Endodermal cell (in vitro differentiated cells): ENCODE data around the gene CCDC57. TPM values are rescaled to one million over a fixed set of nuclear protein-coding genes. Genes with fewer than 3 reads are reported as not detected.

Source experiments
- DNase-seq: peaks from one replicate; pipeline ENCODE4 v3.0.0-alpha.2; 2017
- H3K27ac ChIP-seq: 2 replicates; pipeline ENCODE4 v1.5.1; 2013; ENCODE audit warnings: mild to moderate bottlenecking, low read depth, low read length, moderate library complexity
- H3K27me3 ChIP-seq: 2 replicates; pipeline ENCODE4 v1.6.1; 2013; ENCODE audit warnings: mild to moderate bottlenecking, low read length, moderate library complexity; ENCODE audit not compliant: insufficient read depth, control insufficient read depth, poor library complexity, severe bottlenecking
- H3K36me3 ChIP-seq: 2 replicates; pipeline ENCODE4 v1.7.0; 2013; ENCODE audit warnings: mild to moderate bottlenecking, low read length, moderate library complexity; ENCODE audit not compliant: control insufficient read depth, insufficient read depth
- H3K4me1 ChIP-seq: one replicate; pipeline ENCODE4 v1.7.0; 2013; ENCODE audit warnings: low read length; ENCODE audit not compliant: control insufficient read depth, insufficient read depth
- H3K4me3 ChIP-seq: 2 replicates; pipeline ENCODE4 v1.5.1; 2013; ENCODE audit warnings: mild to moderate bottlenecking, low read length, moderate library complexity
- H3K9ac ChIP-seq: 2 replicates; pipeline ENCODE4 v1.6.1; 2013; ENCODE audit warnings: mild to moderate bottlenecking, low read length, moderate library complexity; ENCODE audit not compliant: poor library complexity, severe bottlenecking; ENCODE audit errors: extremely low read depth
- H3K9me3 ChIP-seq: 2 replicates; pipeline ENCODE4 v1.6.1; 2013; ENCODE audit warnings: mild to moderate bottlenecking, low read length, moderate library complexity; ENCODE audit not compliant: control insufficient read depth
- H3K27ac Mint-ChIP-seq: 2 replicates; pipeline ENCODE4 v1.8.0; 2020; ENCODE audit warnings: mixed read lengths
- H3K27me3 Mint-ChIP-seq: 2 replicates; pipeline ENCODE4 v1.8.0; 2021; ENCODE audit warnings: mild to moderate bottlenecking, mixed read lengths; ENCODE audit not compliant: insufficient read depth
- H3K36me3 Mint-ChIP-seq: 2 replicates; pipeline ENCODE4 v1.8.0; 2020; ENCODE audit warnings: low read depth, mixed read lengths
- H3K4me1 Mint-ChIP-seq: 2 replicates; pipeline ENCODE4 v1.8.0; 2020; ENCODE audit warnings: mixed read lengths
- H3K4me3 Mint-ChIP-seq: 2 replicates; pipeline ENCODE4 v1.8.0; 2020; ENCODE audit warnings: mild to moderate bottlenecking, moderate library complexity, mixed read lengths
- H3K9me3 Mint-ChIP-seq: 2 replicates; pipeline ENCODE4 v1.8.0; 2020; ENCODE audit warnings: mild to moderate bottlenecking, mixed read lengths
- CTCF ChIP-seq: fragments of 200-600 bp; sonication (generic); conservative IDR thresholded peaks from 2 replicates; pipeline ENCODE4 v1.5.0; 2021; ENCODE audit warnings: antibody characterized with exemption, mild to moderate bottlenecking
- WGBS, 2 experiments: methylation state at CpG; one replicate each; pipeline versions ENCODE4 v1.1.5 to v1.1.7; 2013; ENCODE audit warnings: missing lambda C conversion rate in 2 of 2, mixed read lengths in 1 of 2; ENCODE audit not compliant: insufficient coverage in 1 of 2, insufficient read length in 1 of 2; 5-methylcytosine and 5-hydroxymethylcytosine counted together
- total RNA-seq, 2 donors: library from RNA; stranded (reverse); fragmentation: NEBNext Ultra II Directional in 1 of 2; extraction: Animal tissue kit (Norgen Biotek cat#: 25700) in 1 of 2; gene quantifications; 2 replicates in 1 of 2; 3 replicates in 1 of 2; pipeline ENCODE4 v1.2.1, GENCODE V29; 2021

The CCDC57 gene
- total RNA-seq, 2 donors from 2014 or later = 61.8 to 82.8 TPM

DNA sequence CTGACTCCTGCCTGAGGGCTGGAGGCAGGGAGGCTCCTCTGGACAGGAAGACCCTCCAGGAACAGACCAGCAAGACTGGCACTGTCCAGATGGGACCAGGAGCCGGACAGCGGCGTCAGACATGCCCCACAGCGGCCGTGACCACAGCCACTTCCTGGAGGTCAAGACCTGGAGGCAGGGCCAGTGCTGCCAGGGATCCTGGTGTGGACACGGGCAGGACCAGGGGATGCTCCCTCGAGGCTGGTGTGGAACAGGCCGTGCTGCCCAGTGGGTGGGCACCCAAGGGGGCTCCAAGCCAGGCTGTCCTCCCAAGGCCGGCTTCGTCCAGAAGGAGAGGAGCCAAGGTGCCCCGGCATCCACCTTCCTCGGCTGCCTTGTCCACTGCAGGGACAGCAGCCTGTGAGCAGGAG, 4.5 kb upstream of the CCDC57 start:
- Histone ChIP-seq H3K9me3 (no peaks in the 10 kb centered on the region), H3K4me3 (no peak overlapping the region), H3K4me1 (no peaks in the 10 kb centered on the region), H3K36me3 (no peaks in the 10 kb centered on the region), H3K27me3 (no peaks in the 10 kb centered on the region), H3K9ac (no peak overlapping the region), H3K27ac (no peak overlapping the region)
- WGBS, 2 experiments = 84 to 89% methylated on average over 9 to 12 of the region's 12 CpGs
- Mint-ChIP-seq H3K9me3 (no peaks in the 10 kb centered on the region), H3K4me3 (no peak overlapping the region), H3K4me1 (peaks cover 3% of the 10 kb centered on the region), H3K36me3 (no peaks in the 10 kb centered on the region), H3K27me3 (peaks cover 24% of the 10 kb centered on the region), H3K27ac (no peak overlapping the region)
- DNase-seq = no peak
- TF ChIP-seq CTCF = no peak

DNA sequence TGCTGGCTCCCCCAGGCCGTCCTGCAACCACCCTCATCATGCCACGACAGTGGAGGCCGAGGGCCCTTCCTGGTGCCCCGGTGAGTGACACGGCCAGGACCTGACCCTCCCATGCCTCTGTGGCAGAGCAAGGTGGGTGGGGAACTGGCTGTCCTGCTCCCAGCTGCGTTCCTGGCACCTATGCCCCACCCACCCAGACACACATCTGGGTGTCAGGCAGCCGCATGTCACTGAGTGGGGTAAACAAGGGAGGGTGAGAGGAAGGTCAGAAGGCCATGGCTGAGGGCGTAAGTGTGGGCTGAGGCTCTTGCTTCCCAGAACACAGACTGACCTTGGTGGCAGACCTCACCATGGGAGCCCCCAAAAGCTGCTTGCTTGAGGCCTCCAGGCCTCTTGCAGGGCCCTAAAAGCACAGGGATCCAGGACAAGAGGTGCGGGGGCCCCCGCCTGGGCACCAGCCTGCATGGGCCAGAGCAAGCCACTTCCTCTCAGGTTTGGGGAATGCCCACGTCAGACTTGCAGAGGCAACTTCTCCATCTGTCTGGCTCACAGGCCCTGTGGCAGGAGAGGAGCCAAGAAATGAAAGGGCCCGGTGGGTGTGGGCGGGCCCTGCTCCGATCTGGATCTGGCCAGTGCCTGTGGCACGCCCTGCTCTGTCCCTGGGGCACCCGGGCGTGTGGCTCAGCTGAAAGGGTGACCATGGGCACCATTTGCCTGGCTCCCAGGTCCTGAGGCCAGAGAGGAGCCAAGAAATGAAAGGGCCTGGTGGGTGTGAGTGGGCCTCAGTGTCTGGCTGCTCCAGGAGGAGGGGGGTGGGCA, 3.9 kb upstream of the CCDC57 start:
- no peaks in the 10 kb centered on the region for H3K9me3 Mint-ChIP-seq
- H3K4me1 ChIP-seq = no peaks in the 10 kb centered on the region
- peaks cover 5% of the 10 kb centered on the region for H3K4me1 Mint-ChIP-seq
- WGBS, 2 experiments = 91 to 96% methylated on average over 11 to 17 of the region's 17 CpGs
- peaks cover 21% of the 10 kb centered on the region for H3K27me3 Mint-ChIP-seq
- TF ChIP-seq CTCF = no peak
- H3K9ac ChIP-seq = no peak overlapping the region
- no peaks in the 10 kb centered on the region for H3K36me3 Mint-ChIP-seq
- no peak for DNase-seq
- no peak overlapping the region for H3K4me3 ChIP-seq
- no peak overlapping the region for H3K27ac ChIP-seq
- H3K27ac Mint-ChIP-seq = no peak overlapping the region
- H3K9me3 ChIP-seq = no peaks in the 10 kb centered on the region
- no peaks in the 10 kb centered on the region for H3K27me3 ChIP-seq
- no peaks in the 10 kb centered on the region for H3K36me3 ChIP-seq
- no peak overlapping the region for H3K4me3 Mint-ChIP-seq

GRCh38 chr17:82215972-82216300, 3.3 kb upstream of the CCDC57 start:
- WGBS, 2 experiments = 90 to 93% methylated on average over 11 to 12 of the region's 12 CpGs
- H3K27me3 Mint-ChIP-seq = peaks cover 15% of the 10 kb centered on the region
- no peak for DNase-seq
- no peaks in the 10 kb centered on the region for H3K9me3 Mint-ChIP-seq
- H3K36me3 Mint-ChIP-seq = no peaks in the 10 kb centered on the region
- peaks cover 5% of the 10 kb centered on the region for H3K4me1 Mint-ChIP-seq
- H3K4me3 Mint-ChIP-seq = no peak overlapping the region
- Histone ChIP-seq H3K9me3 (no peaks in the 10 kb centered on the region), H3K36me3 (no peaks in the 10 kb centered on the region), H3K27ac (no peak overlapping the region), H3K4me1 (no peaks in the 10 kb centered on the region), H3K27me3 (no peaks in the 10 kb centered on the region), H3K9ac (no peak overlapping the region), H3K4me3 (no peak overlapping the region)
- H3K27ac Mint-ChIP-seq = no peak overlapping the region
- TF ChIP-seq CTCF = no peak
